Measurements from ENCODE around the gene GRK7. TPM values are rescaled to one million over a fixed set of nuclear protein-coding genes. Genes with fewer than 3 reads are reported as not detected.
"Not testable (repeated sequence)": the region's sequence is repeated elsewhere in the genome, so short reads cannot be mapped to it uniquely, and the experiment has no call there.

The GRK7 gene
- total and polyA plus RNA-seq, 2 donors (not counting 1 experiment from before 2014, with no cell fraction given) = 0.12 TPM; not detected in 1

- H3K79me2 ChIP-seq (ENCODE audit: control insufficient read depth, insufficient read depth, low read length) = no peaks in the 10 kb centered on the region
- no peaks in the 10 kb centered on the region for H4K20me1 ChIP-seq (ENCODE audit: control insufficient read depth, insufficient read depth, low read length, poor library complexity, severe bottlenecking)
- no peaks in the 10 kb centered on the region for H3K27me3 ChIP-seq (replicated peaks in 1 of 4; ENCODE audit: control extremely low read depth in 1 of 4, control insufficient read depth in 3 of 4, insufficient read depth in 4 of 4, low read length in 3 of 4)
- H2AFZ ChIP-seq (ENCODE audit: insufficient read depth, low read depth, low read length, poor library complexity, severe bottlenecking) = peak overlapping the region; percentile 81
- no peak overlapping the region for H3K4me2 ChIP-seq (replicated peaks; ENCODE audit: low read depth, low read length, poor library complexity, severe bottlenecking)
- CTCF ChIA-PET = interaction anchor here (1.1 kb wide), 1 partner anchor 115 kb away, joined by 4 read pairs; no protein-coding TSS in a partner anchor
- no peaks in the 10 kb centered on the region for H3K9me3 ChIP-seq (ENCODE audit: control extremely low read depth in 1 of 3, control insufficient read depth in 2 of 3, insufficient read depth in 1 of 3, low read length in 2 of 3)
- Mint-ChIP-seq H3K27ac (no peak overlapping the region), H3K4me3 (no peak overlapping the region), H3K27me3 (no peaks in the 10 kb centered on the region), H3K4me1 (peaks cover 34% of the 10 kb centered on the region), H3K9me3 (ENCODE audit: insufficient read depth) (no peaks in the 10 kb centered on the region)
- intact Hi-C loops (cut with micrococcal nuclease) = loop anchor here (5.0 kb wide), 2 partner anchors 46 to 924 kb away; partner anchors contain the start of gene TRPC1
- 85% methylated on average over 8 of the region's 11 CpGs for WGBS (ENCODE audit: insufficient coverage)
- no peak for ATAC-seq (ENCODE audit: low read depth)
- no peak overlapping the region for H3K4me3 ChIP-seq (ENCODE audit: control extremely low read depth in 1 of 5, extremely low read depth in 1 of 5, insufficient read depth in 1 of 5, low read depth in 2 of 5, low read length in 4 of 5)
- no peak overlapping the region for H3K27ac ChIP-seq (ENCODE audit: low read length in 2 of 2)
- no peaks in the 10 kb centered on the region for H3K36me3 ChIP-seq (replicated peaks in 1 of 2; ENCODE audit: control extremely low read depth in 1 of 2, control insufficient read depth in 1 of 2, extremely low read depth in 1 of 2, insufficient read depth in 2 of 2, low read length in 1 of 2)
- DNase-seq = no peak
- peaks cover 21 to 26% of the 10 kb centered on the region in 2 donors for H3K4me1 ChIP-seq (ENCODE audit: control insufficient read depth in 2 of 2, insufficient read depth in 2 of 2, low read length in 2 of 2)
- H3K9ac ChIP-seq (ENCODE audit: low read length) = no peak overlapping the region
- POLR2A ChIA-PET = interaction anchor here (0.6 kb wide), 1 partner anchor 290 kb away, joined by 3 read pairs; no protein-coding TSS in a partner anchor
- TF ChIP-seq EZH2 (IDR thresholded peaks at IDR 0.05; ENCODE audit: borderline replicate concordance, insufficient read depth, low read depth, low read length, poor library complexity, severe bottlenecking) (no peak), CTCF (IDR thresholded peaks at IDR 0.05) (no peak)
These were observed 35.2 kb downstream of the GRK7 start for GRCh38 chr3:141798448-141798845.

- H3K9me3 Mint-ChIP-seq (ENCODE audit: insufficient read depth) = no peaks in the 10 kb centered on the region
- 100% methylated on average over 5 of the region's 6 CpGs for WGBS (ENCODE audit: insufficient coverage)
- no peak overlapping the region for H2AFZ ChIP-seq (ENCODE audit: insufficient read depth, low read depth, low read length, poor library complexity, severe bottlenecking)
- no peaks in the 10 kb centered on the region for H3K9me3 ChIP-seq (ENCODE audit: control extremely low read depth in 1 of 3, control insufficient read depth in 2 of 3, insufficient read depth in 1 of 3, low read length in 2 of 3)
- no peak overlapping the region for H3K27ac ChIP-seq (ENCODE audit: low read length in 2 of 2)
- no peaks in the 10 kb centered on the region for H3K79me2 ChIP-seq (ENCODE audit: control insufficient read depth, insufficient read depth, low read length)
- H3K27ac Mint-ChIP-seq = no peak overlapping the region
- no peak overlapping the region for H3K9ac ChIP-seq (ENCODE audit: low read length)
- no peak overlapping the region for H3K4me2 ChIP-seq (replicated peaks; ENCODE audit: low read depth, low read length, poor library complexity, severe bottlenecking)
- intact Hi-C loops (cut with micrococcal nuclease) = no loop called here
- DNase-seq = no peak
- peaks cover 7% of the 10 kb centered on the region for H3K4me1 Mint-ChIP-seq
- H3K36me3 ChIP-seq (replicated peaks in 1 of 2; ENCODE audit: control extremely low read depth in 1 of 2, control insufficient read depth in 1 of 2, extremely low read depth in 1 of 2, insufficient read depth in 2 of 2, low read length in 1 of 2) = no peaks in the 10 kb centered on the region
- H3K27me3 Mint-ChIP-seq = no peaks in the 10 kb centered on the region
- CTCF ChIA-PET = no interaction called here
- H3K4me3 ChIP-seq (ENCODE audit: control extremely low read depth in 1 of 5, extremely low read depth in 1 of 5, insufficient read depth in 1 of 5, low read depth in 2 of 5, low read length in 4 of 5) = no peak overlapping the region
- POLR2A ChIA-PET = no interaction called here
- no peak overlapping the region for H3K4me3 Mint-ChIP-seq
- TF ChIP-seq EZH2 (IDR thresholded peaks at IDR 0.05; ENCODE audit: borderline replicate concordance, insufficient read depth, low read depth, low read length, poor library complexity, severe bottlenecking) (no peak), CTCF (IDR thresholded peaks at IDR 0.05) (no peak)
- peaks cover 6 to 9% of the 10 kb centered on the region in 2 donors for H3K4me1 ChIP-seq (ENCODE audit: control insufficient read depth in 2 of 2, insufficient read depth in 2 of 2, low read length in 2 of 2)
- no peaks in the 10 kb centered on the region for H3K27me3 ChIP-seq (replicated peaks in 1 of 4; ENCODE audit: control extremely low read depth in 1 of 4, control insufficient read depth in 3 of 4, insufficient read depth in 4 of 4, low read length in 3 of 4)
- no peaks in the 10 kb centered on the region for H4K20me1 ChIP-seq (ENCODE audit: control insufficient read depth, insufficient read depth, low read length, poor library complexity, severe bottlenecking)
- no peak for ATAC-seq (ENCODE audit: low read depth)
These were observed 39.3 kb downstream of the GRK7 start for GRCh38 chr3:141802316-141803077.

GRCh38 chr3:141803538-141803937 lies 40.3 kb downstream of the GRK7 start:
- H3K4me1 ChIP-seq (ENCODE audit: control insufficient read depth in 2 of 2, insufficient read depth in 2 of 2, low read length in 2 of 2); H3K79me2 ChIP-seq (ENCODE audit: control insufficient read depth, insufficient read depth, low read length); H2AFZ ChIP-seq (ENCODE audit: insufficient read depth, low read depth, low read length, poor library complexity, severe bottlenecking); H3K9ac ChIP-seq (ENCODE audit: low read length); H3K4me2 ChIP-seq (replicated peaks; ENCODE audit: low read depth, low read length, poor library complexity, severe bottlenecking); intact Hi-C loops (cut with micrococcal nuclease); H3K27ac Mint-ChIP-seq; CTCF ChIA-PET; POLR2A ChIA-PET; DNase-seq; H3K9me3 Mint-ChIP-seq (ENCODE audit: insufficient read depth); H3K4me3 Mint-ChIP-seq; H3K27ac ChIP-seq (ENCODE audit: low read length in 2 of 2); H3K27me3 Mint-ChIP-seq; ATAC-seq (ENCODE audit: low read depth); H3K36me3 ChIP-seq (replicated peaks in 1 of 2; ENCODE audit: control extremely low read depth in 1 of 2, control insufficient read depth in 1 of 2, extremely low read depth in 1 of 2, insufficient read depth in 2 of 2, low read length in 1 of 2); H4K20me1 ChIP-seq (ENCODE audit: control insufficient read depth, insufficient read depth, low read length, poor library complexity, severe bottlenecking); H3K4me1 Mint-ChIP-seq; H3K4me3 ChIP-seq (ENCODE audit: control extremely low read depth in 1 of 5, extremely low read depth in 1 of 5, insufficient read depth in 1 of 5, low read depth in 2 of 5, low read length in 4 of 5); H3K27me3 ChIP-seq (replicated peaks in 1 of 4; ENCODE audit: control extremely low read depth in 1 of 4, control insufficient read depth in 3 of 4, insufficient read depth in 4 of 4, low read length in 3 of 4); H3K9me3 ChIP-seq (ENCODE audit: control extremely low read depth in 1 of 3, control insufficient read depth in 2 of 3, insufficient read depth in 1 of 3, low read length in 2 of 3): not testable (repeated sequence)
- WGBS (ENCODE audit: insufficient coverage) = 95% methylated on average over 4 of the region's 6 CpGs

All from B cell (primary cell).